Measurements from ENCODE around the gene SLX4IP. TPM values are rescaled to one million over a fixed set of nuclear protein-coding genes. Genes with fewer than 3 reads are reported as not detected.

The SLX4IP gene
- total and polyA plus RNA-seq, 2 of the 13 experiments (the other 11 are each of a cell fraction or from before 2014, with no cell fraction given): 3.6 to 7.3 TPM

- no peak for TF ChIP-seq CEBPZ (IDR thresholded peaks at IDR 0.05; ENCODE audit: low read length)
- TF ChIP-seq ZNF251 (CRISPR knock-in tag; IDR thresholded peaks at IDR 0.05): peak; percentile 29; the same call in 1 of the 2 replicates
- TF ChIP-seq MZF1 (CRISPR knock-in tag; IDR thresholded peaks at IDR 0.05; ENCODE audit: borderline replicate concordance): no peak
- no peak for TF ChIP-seq MTA3 (CRISPR knock-in tag; IDR thresholded peaks at IDR 0.05)
- no peak for TF ChIP-seq ZNF326 (CRISPR knock-in tag; IDR thresholded peaks at IDR 0.05; ENCODE audit: borderline replicate concordance)
- TF ChIP-seq ATF3 (CRISPR knock-in tag; IDR thresholded peaks at IDR 0.05): peak; percentile 69
- no peak for TF ChIP-seq ZEB1 (IDR thresholded peaks at IDR 0.05; ENCODE audit: insufficient replicate concordance, low read depth)
- TF ChIP-seq FIP1L1 (IDR thresholded peaks at IDR 0.05; ENCODE audit: borderline replicate concordance, insufficient read depth, low read depth, low read length): peak; percentile 91; the same call in 1 of the 2 replicates
- no peak for TF ChIP-seq ZBTB21 (CRISPR knock-in tag; IDR thresholded peaks at IDR 0.05)
- peak; percentile 13 for TF ChIP-seq ZNF407 (CRISPR knock-in tag; IDR thresholded peaks at IDR 0.05; ENCODE audit: not compliant biosample characterization)
- TF ChIP-seq ZNF335 (CRISPR knock-in tag; IDR thresholded peaks at IDR 0.05): peak; percentile 84; the same call in 1 of the 2 replicates
- no peak for TF ChIP-seq THAP9 (CRISPR knock-in tag; IDR thresholded peaks at IDR 0.05; ENCODE audit: borderline replicate concordance)
- TF ChIP-seq MIXL1 (CRISPR knock-in tag; IDR thresholded peaks at IDR 0.05): no peak; the same call in none of the 2 replicates
Measured at GRCh38 chr20:10673842-10674683, 239.0 kb downstream of the SLX4IP start, which contains the start of gene JAG1 (continued).
